Bronchial epithelial cell (primary cell): Measurements from ENCODE around the gene RNASE4. TPM values are rescaled to one million over a fixed set of nuclear protein-coding genes. Genes with fewer than 3 reads are reported as not detected.

Experiments used
- DNase-seq: peaks from one replicate; pipeline ENCODE4 v3.0.0-alpha.2; 2010; ENCODE audit warnings: low read depth
- FAIRE-seq: peaks from 2 replicates; lab custom pipeline; 2011; peaks lifted over from hg19 to GRCh38; lab: Jason Lieb, UNC
- H3K27me3 ChIP-seq: 2 replicates; pipeline ENCODE4 v1.5.1; 2011; ENCODE audit warnings: low read length; ENCODE audit not compliant: control insufficient read depth, insufficient read depth
- H3K36me3 ChIP-seq: 2 replicates; pipeline ENCODE4 v1.5.1; 2011; ENCODE audit warnings: low read length; ENCODE audit not compliant: control insufficient read depth, insufficient read depth
- H3K4me3 ChIP-seq: 2 replicates; pipeline ENCODE4 v1.5.1; 2011; ENCODE audit warnings: mild to moderate bottlenecking, low read depth, low read length, control low read depth
- total RNA-seq: library from RNA; depleted of rRNA; stranded (reverse); fragments of >200 nt; gene quantifications from 2 replicates; pipeline ENCODE4 v1.2.1, GENCODE V29; 2014
- TF ChIP-seq, protein P1 (sequence below): IDR thresholded peaks from 2 replicates; pipeline ENCODE4 v1.5.1; 2011; ENCODE audit warnings: mild to moderate bottlenecking, moderate library complexity, low read length, control low read depth, inconsistent platforms; ENCODE audit not compliant: insufficient read depth, severe bottlenecking

The RNASE4 gene
- total RNA-seq, 1 donor from 2014 or later, result 4.7 TPM

DNA sequence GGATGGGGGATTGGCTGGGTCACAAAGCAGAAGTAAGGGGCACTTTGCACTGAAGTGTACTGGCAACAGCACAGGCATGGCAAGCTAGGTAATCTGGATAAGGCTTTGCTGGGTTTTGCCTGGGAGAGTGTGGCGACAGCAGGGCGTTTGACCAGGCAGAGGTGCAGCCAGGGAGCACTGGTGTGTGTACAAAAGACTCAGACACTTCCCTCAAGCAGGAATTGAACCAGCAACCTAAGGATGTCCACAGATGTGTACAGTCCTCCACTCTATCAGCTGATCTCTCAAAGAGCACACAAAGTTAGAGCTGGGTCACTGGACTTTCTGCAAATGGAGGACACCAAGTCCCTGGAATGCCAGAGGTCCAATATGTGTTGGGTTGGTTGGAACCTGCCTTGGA is 15.4 kb upstream of the RNASE4 start:
- FAIRE-seq, result no peak

DNA sequence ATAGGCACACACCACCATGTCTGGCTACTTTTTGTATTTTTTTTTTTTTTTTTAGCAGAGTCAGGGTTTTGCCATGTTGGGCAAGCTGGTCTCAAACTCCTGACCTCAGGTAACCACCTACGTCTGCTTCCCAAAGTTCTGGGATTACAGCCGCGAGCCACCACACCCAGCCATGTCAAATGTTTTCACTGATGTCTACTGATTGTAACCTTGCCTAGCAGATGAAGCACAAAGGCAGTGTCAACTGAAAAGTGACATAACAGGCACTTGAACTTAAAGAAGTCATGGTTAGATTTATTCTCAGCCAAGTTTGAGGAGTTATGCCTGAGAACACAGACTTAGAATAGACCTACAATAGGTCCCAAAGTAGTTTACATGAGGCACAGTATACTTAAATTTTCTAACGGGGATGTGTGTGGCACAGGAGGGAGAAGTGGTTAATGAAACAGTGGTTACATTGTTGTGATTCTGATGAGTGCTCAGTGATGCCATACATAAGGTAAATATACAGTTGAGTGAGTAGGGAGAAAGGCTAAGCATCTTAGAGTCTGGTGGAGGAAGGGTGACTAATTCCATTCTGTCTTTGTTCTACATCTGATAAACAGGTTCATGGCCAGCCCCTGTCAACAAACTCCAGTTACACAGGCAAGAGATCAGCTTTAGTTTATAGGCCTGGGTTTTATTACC is 12.6 kb upstream of the RNASE4 start:
- Histone ChIP-seq H3K27me3 (no peaks in the 10 kb centered on the region), H3K36me3 (no peaks in the 10 kb centered on the region), H3K4me3 (no peak overlapping the region)
- DNase-seq (peak; percentile 18), FAIRE-seq (no peak)
- TF ChIP-seq, protein P1, sequence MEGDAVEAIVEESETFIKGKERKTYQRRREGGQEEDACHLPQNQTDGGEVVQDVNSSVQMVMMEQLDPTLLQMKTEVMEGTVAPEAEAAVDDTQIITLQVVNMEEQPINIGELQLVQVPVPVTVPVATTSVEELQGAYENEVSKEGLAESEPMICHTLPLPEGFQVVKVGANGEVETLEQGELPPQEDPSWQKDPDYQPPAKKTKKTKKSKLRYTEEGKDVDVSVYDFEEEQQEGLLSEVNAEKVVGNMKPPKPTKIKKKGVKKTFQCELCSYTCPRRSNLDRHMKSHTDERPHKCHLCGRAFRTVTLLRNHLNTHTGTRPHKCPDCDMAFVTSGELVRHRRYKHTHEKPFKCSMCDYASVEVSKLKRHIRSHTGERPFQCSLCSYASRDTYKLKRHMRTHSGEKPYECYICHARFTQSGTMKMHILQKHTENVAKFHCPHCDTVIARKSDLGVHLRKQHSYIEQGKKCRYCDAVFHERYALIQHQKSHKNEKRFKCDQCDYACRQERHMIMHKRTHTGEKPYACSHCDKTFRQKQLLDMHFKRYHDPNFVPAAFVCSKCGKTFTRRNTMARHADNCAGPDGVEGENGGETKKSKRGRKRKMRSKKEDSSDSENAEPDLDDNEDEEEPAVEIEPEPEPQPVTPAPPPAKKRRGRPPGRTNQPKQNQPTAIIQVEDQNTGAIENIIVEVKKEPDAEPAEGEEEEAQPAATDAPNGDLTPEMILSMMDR, result no peak

More for the DNA sequence above, 15.4 kb upstream of the RNASE4 start:
- no peaks in the 10 kb centered on the region for H3K36me3 ChIP-seq
- H3K4me3 ChIP-seq, result no peak overlapping the region
- TF ChIP-seq, protein P1, result no peak
- H3K27me3 ChIP-seq, result no peaks in the 10 kb centered on the region
- no peak for DNase-seq

DNA sequence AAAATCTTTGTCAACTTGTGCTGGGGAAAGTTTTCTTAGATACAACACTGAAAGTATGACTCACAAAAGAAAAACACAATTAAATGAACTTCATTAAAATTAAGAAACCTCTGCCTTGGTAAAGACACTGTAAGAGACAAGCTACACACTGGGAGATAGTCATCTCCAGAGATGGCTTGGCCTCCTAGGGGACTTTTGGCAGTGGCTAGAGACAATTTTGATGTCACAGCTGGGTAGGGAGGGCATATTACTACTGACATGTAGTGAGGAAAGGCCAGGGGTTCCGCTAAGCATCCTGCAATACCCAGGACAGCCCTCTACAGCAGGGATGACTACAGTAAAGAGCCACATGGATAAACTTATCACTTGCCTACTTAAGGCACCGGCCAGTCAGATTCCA is 8.7 kb upstream of the RNASE4 start:
- no peaks in the 10 kb centered on the region for H3K36me3 ChIP-seq
- TF ChIP-seq, protein P1, result no peak
- no peaks in the 10 kb centered on the region for H3K27me3 ChIP-seq
- no peak for DNase-seq
- FAIRE-seq, result no peak
- no peak overlapping the region for H3K4me3 ChIP-seq

DNA sequence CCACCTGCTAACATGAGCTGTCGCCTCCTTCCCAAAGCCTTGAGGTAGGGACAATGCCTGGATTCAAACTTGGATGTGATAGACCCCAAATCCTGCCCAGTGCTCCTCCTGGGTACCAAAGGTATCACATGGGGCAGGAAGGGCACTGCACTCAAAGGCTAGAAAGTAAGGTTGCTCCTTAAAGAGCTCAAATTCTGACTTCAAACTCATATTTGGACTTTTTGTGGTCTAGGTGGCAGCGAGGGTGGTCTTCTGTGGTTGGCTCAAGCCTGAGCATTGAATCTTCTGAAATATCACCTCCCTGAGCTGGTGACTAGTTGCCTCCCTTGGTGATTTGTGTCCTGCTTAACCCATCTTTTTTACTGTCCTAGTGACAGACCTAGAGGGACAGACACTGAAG is 8.3 kb upstream of the RNASE4 start:
- no peaks in the 10 kb centered on the region for H3K36me3 ChIP-seq

DNA sequence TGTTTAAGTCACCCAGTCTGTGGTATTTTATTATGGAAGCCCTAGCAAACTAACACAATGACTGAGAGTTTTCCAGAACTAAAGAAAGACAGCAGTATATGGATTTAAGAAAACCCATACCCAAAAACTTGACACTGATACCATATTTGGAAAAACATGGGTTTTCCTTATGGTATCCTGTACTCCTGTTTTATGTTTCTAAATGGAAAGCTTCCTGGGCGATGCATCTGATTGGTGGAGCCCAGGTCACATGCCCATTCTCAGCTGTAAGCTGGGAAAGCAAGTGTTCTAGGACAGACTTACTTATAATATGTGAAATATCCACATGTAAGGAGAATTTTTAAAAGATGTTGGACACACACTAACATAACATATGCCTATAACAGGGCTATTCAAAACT is 4.5 kb upstream of the RNASE4 start:
- FAIRE-seq, result no peak
- peak; percentile 48 for DNase-seq
- TF ChIP-seq, protein P1, result no peak
- Histone ChIP-seq H3K36me3 (no peaks in the 10 kb centered on the region), H3K4me3 (no peak overlapping the region), H3K27me3 (no peaks in the 10 kb centered on the region)

More for the DNA sequence above, 8.3 kb upstream of the RNASE4 start:
- H3K4me3 ChIP-seq, result no peak overlapping the region
- no peak for DNase-seq
- H3K27me3 ChIP-seq, result no peaks in the 10 kb centered on the region
- no peak for FAIRE-seq
- TF ChIP-seq, protein P1, result no peak

DNA sequence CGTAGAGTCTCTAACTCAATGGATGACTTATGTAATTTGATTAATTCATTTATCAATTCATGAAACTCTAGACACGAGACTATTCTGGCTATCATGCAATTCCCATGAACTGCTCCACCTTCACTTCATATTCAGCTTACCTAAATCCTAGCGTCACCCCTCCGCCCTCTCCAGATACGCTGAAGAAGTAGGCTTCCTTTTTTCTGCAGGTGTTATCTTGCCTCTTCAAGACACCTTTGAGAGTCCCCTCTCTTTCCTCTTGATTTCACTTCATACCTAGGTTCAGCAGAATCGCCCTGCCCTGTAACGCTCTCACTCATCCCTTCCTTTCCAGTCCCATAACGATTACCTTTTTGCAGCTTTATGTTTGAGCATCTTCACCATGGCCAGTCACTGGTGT is 4.0 kb upstream of the RNASE4 start:
- Histone ChIP-seq H3K27me3 (no peaks in the 10 kb centered on the region), H3K4me3 (no peak overlapping the region)

More for the DNA sequence above, 4.0 kb upstream of the RNASE4 start:
- TF ChIP-seq, protein P1, result no peak
- no peaks in the 10 kb centered on the region for H3K36me3 ChIP-seq
- no peak for DNase-seq
- no peak for FAIRE-seq
